Astrocyte of the cerebellum (primary cell): ENCODE results near the gene TFEB.
A peak's percentile ranks its signal among the peaks of the same experiment; 100 is the strongest.

Source experiments
- DNase-seq: peaks from one replicate; pipeline ENCODE4 v3.0.0-alpha.2; 2011; ENCODE audit warnings: low read depth
- H3K4me3 ChIP-seq: 2 replicates; pipeline ENCODE4 v1.5.1; 2011; ENCODE audit warnings: mild to moderate bottlenecking, low read depth, low read length, moderate library complexity
- CTCF ChIP-seq: IDR thresholded peaks from 2 replicates; pipeline ENCODE4 v1.5.1; 2012; ENCODE audit warnings: low read length, low read depth, moderate library complexity, mild to moderate bottlenecking; ENCODE audit errors: missing control alignments
- in situ Hi-C: cut with HindIII; loops from 2 replicates; pipeline ENCODE4 v1.10.0; 2017; ENCODE audit warnings: low sequenced_read_pairs

TFEB gene

GRCh38 chr6:41735427-41736185 is at the start of gene TFEB:
Gene TFEB (minus strand): TSS chr6:41735608. CDS start chr6:41691213, 44,395 bp downstream.
- in situ Hi-C loops = no loop called here
- peak; percentile 73 for DNase-seq
- peak; percentile 88 for TF ChIP-seq CTCF
- H3K4me3 ChIP-seq = peak within 1 kb of the TSS; percentile 55

- H3K4me3 ChIP-seq = no peak overlapping the region
- no peak for DNase-seq
- no peak for TF ChIP-seq CTCF
- in situ Hi-C loops = loop anchor here (25.0 kb wide), 1 partner anchor 778 kb away; the partner anchor contains the start of gene UBR2
Measured at GRCh38 chr6:41784581-41785171, 49.3 kb upstream of the TFEB start.

GRCh38 chr6:41783106-41783780 is 47.8 kb upstream of the TFEB start:
- DNase-seq = no peak
- no peak overlapping the region for H3K4me3 ChIP-seq
- in situ Hi-C loops = loop anchor here (25.0 kb wide), 1 partner anchor 779 kb away; the partner anchor contains the start of gene UBR2
- no peak for TF ChIP-seq CTCF

GRCh38 chr6:41781366-41781730 is 45.9 kb upstream of the TFEB start:
- H3K4me3 ChIP-seq = peak overlapping the region; percentile 64
- no peak for TF ChIP-seq CTCF
- in situ Hi-C loops = loop anchor here (25.0 kb wide), 1 partner anchor 781 kb away; the partner anchor contains the start of gene UBR2
- DNase-seq = no peak

GRCh38 chr6:41780551-41781365 is 45.4 kb upstream of the TFEB start, which contains the start of gene PRICKLE4:
Gene PRICKLE4 (plus strand): TSS chr6:41780782. CDS start chr6:41783474, 2,692 bp downstream.
- in situ Hi-C loops = loop anchor here (25.0 kb wide), 1 partner anchor 782 kb away; the partner anchor contains the start of gene UBR2
- no peak for DNase-seq
- H3K4me3 ChIP-seq = peak within 1 kb of the TSS; percentile 64
- no peak for TF ChIP-seq CTCF
